A549 (cell line): Measurements from ENCODE around the gene SMYD1.

Experiments used
- CTCF ChIP-seq: fragments of >200 bp; sonication (Bioruptor Twin); formaldehyde crosslinking; IDR thresholded peaks from 3 replicates; pipeline ENCODE4 v1.5.1; 2016
- ESRRA ChIP-seq: fragments of 150-350 bp; IDR thresholded peaks from 2 replicates; pipeline ENCODE4 v1.6.1; 2014; ENCODE audit warnings: mild to moderate bottlenecking, low read length, borderline replicate concordance
- MAX ChIP-seq: IDR thresholded peaks from 2 replicates; pipeline ENCODE4 v1.6.1; 2012
- POLR2A ChIP-seq: IDR thresholded peaks from 2 replicates; pipeline ENCODE4 v1.6.1; 2012; ENCODE audit warnings: mild to moderate bottlenecking, low read length
- REST ChIP-seq: fragments of 200-600 bp; sonication (generic); IDR thresholded peaks from 2 replicates; pipeline ENCODE4 v1.6.1; 2016; ENCODE audit warnings: antibody characterized with exemption, mild to moderate bottlenecking, moderate library complexity
- USF2 ChIP-seq: fragments of 450-650 bp; IDR thresholded peaks from 2 replicates; pipeline ENCODE4 v1.6.1; 2014; ENCODE audit warnings: antibody characterized with exemption

- peak; percentile 90 for TF ChIP-seq CTCF
- no peak for TF ChIP-seq REST
- no peak for TF ChIP-seq USF2
- no peak; the same call in 1 of the 2 replicates for TF ChIP-seq MAX
- no peak for TF ChIP-seq ESRRA
- TF ChIP-seq POLR2A = no peak
These were observed 7.4 kb upstream of the SMYD1 start for GRCh38 chr2:88059979-88060906.
